B cell (primary cell): ENCODE results near the gene BIRC2. TPM values are rescaled to one million over a fixed set of nuclear protein-coding genes. Genes with fewer than 3 reads are reported as not detected.
"Not testable (repeated sequence)": the region's sequence is repeated elsewhere in the genome, so short reads cannot be mapped to it uniquely, and the experiment has no call there.

ENCODE experiments used
- ATAC-seq: fragments of 200-7000 bp; cut with Tn5 transposase; one replicate; pipeline ENCODE4 v1.10.0; 2021; ENCODE audit warnings: low read depth, mild to moderate bottlenecking, moderate number of reproducible peaks, moderate library complexity
- CTCF ChIA-PET: fragments of 350-600 bp; sonication (Branson Sonifier 250); formaldehyde crosslinking; loops from one replicate; lab custom pipeline; 2021; ENCODE audit warnings: antibody characterized with exemption, inconsistent platforms; lab: Charles Lee
- POLR2A ChIA-PET: fragments of 350-600 bp; sonication (Branson Sonifier 250); formaldehyde crosslinking; loops from one replicate; lab custom pipeline; 2021; ENCODE audit warnings: antibody characterized with exemption; lab: Charles Lee
- DNase-seq: peaks from one replicate; pipeline ENCODE4 v3.0.0; 2013
- H2AFZ ChIP-seq: 2 replicates; pipeline ENCODE4 v1.6.1; 2012; ENCODE audit warnings: mild to moderate bottlenecking, low read depth, low read length; ENCODE audit not compliant: insufficient read depth, poor library complexity, severe bottlenecking
- H3K27ac ChIP-seq, 2 donors: 1 replicate in 1 of 2; 2 replicates in 1 of 2; pipeline ENCODE4 v1.5.1; 2012 to 2013; ENCODE audit warnings: low read length in 2 of 2, mild to moderate bottlenecking in 2 of 2, moderate library complexity in 1 of 2
- H3K27me3 ChIP-seq, 4 experiments: fragments of 200-600 bp in 1 of 4; sonication (generic) in 1 of 4; replicated peaks in 1 of 4; 1 replicate in 2 of 4; 2 replicates in 2 of 4; pipeline versions ENCODE4 v1.6.1 to v1.7.0; 2013 to 2016; ENCODE audit warnings: low read length in 3 of 4, mild to moderate bottlenecking in 2 of 4, mixed read lengths in 1 of 4, moderate library complexity in 1 of 4; ENCODE audit not compliant: insufficient read depth in 4 of 4, control insufficient read depth in 3 of 4; ENCODE audit errors: control extremely low read depth in 1 of 4
- H3K36me3 ChIP-seq, 2 experiments: replicated peaks in 1 of 2; 1 replicate in 1 of 2; 2 replicates in 1 of 2; pipeline versions ENCODE4 v1.6.1 to v1.7.1; 2013; ENCODE audit warnings: low read length in 1 of 2; ENCODE audit not compliant: insufficient read depth in 2 of 2, control insufficient read depth in 1 of 2; ENCODE audit errors: control extremely low read depth in 1 of 2, extremely low read depth in 1 of 2
- H3K4me1 ChIP-seq, 2 donors: fragments of 200-600 bp in 1 of 2; sonication (generic) in 1 of 2; 1 replicate in 1 of 2; 2 replicates in 1 of 2; pipeline versions ENCODE4 v1.5.1 to v1.6.1; 2013 to 2017; ENCODE audit warnings: low read length in 2 of 2; ENCODE audit not compliant: control insufficient read depth in 2 of 2, insufficient read depth in 2 of 2
- H3K4me2 ChIP-seq: replicated peaks from 2 replicates; pipeline ENCODE3; 2012; ENCODE audit warnings: mild to moderate bottlenecking, low read depth, low read length; ENCODE audit not compliant: poor library complexity, severe bottlenecking
- H3K4me3 ChIP-seq, 5 experiments: fragments of 200-600 bp in 1 of 5; sonication (generic) in 1 of 5; 1 replicate in 3 of 5; 2 replicates in 2 of 5; pipeline versions ENCODE4 v1.5.1 to v1.7.0; 2011 to 2016; ENCODE audit warnings: low read length in 4 of 5, mild to moderate bottlenecking in 4 of 5, low read depth in 2 of 5, control low read depth in 1 of 5, moderate library complexity in 1 of 5; ENCODE audit not compliant: insufficient read depth in 1 of 5; ENCODE audit errors: control extremely low read depth in 1 of 5, extremely low read depth in 1 of 5
- H3K79me2 ChIP-seq: fragments of 200-600 bp; sonication (generic); one replicate; pipeline ENCODE4 v1.6.0; 2016; ENCODE audit warnings: low read length; ENCODE audit not compliant: control insufficient read depth, insufficient read depth
- H3K9ac ChIP-seq: fragments of 200-600 bp; sonication (generic); 2 replicates; pipeline ENCODE4 v1.6.1; 2017; ENCODE audit warnings: mild to moderate bottlenecking, low read length, moderate library complexity
- H3K9me3 ChIP-seq, 3 donors: one replicate each; pipeline versions ENCODE4 v1.6.1 to v1.7.1; 2013; ENCODE audit warnings: low read length in 2 of 3; ENCODE audit not compliant: control insufficient read depth in 2 of 3, insufficient read depth in 1 of 3; ENCODE audit errors: control extremely low read depth in 1 of 3
- H4K20me1 ChIP-seq: 2 replicates; pipeline ENCODE4 v1.6.0; 2012; ENCODE audit warnings: mild to moderate bottlenecking, low read length; ENCODE audit not compliant: insufficient read depth, control insufficient read depth, poor library complexity, severe bottlenecking
- H3K27ac Mint-ChIP-seq: one replicate; pipeline ENCODE4 v1.8.0; 2021; ENCODE audit warnings: mixed read lengths
- H3K27me3 Mint-ChIP-seq: one replicate; pipeline ENCODE4 v1.8.0; 2021; ENCODE audit warnings: mixed read lengths
- H3K4me1 Mint-ChIP-seq: one replicate; pipeline ENCODE4 v1.8.0; 2021; ENCODE audit warnings: mixed read lengths
- H3K4me3 Mint-ChIP-seq: one replicate; pipeline ENCODE4 v1.8.0; 2021; ENCODE audit warnings: mixed read lengths
- H3K9me3 Mint-ChIP-seq: one replicate; pipeline ENCODE4 v1.8.0; 2022; ENCODE audit warnings: mixed read lengths; ENCODE audit not compliant: insufficient read depth
- EZH2 ChIP-seq: IDR thresholded peaks from 2 replicates; pipeline ENCODE4 v1.6.1; 2012; ENCODE audit warnings: borderline replicate concordance, low read depth, mild to moderate bottlenecking, moderate library complexity, low read length; ENCODE audit not compliant: insufficient read depth, poor library complexity, severe bottlenecking
- WGBS: methylation state at CpG from one replicate; pipeline ENCODE4 v1.1.5; 2013; ENCODE audit warnings: missing lambda C conversion rate; ENCODE audit not compliant: insufficient coverage; 5-methylcytosine and 5-hydroxymethylcytosine counted together
- intact Hi-C: fragments of 100-400 bp; cut with micrococcal nuclease; formaldehyde crosslinking; loops from one replicate; pipeline ENCODE4 v1.10.0; 2022
- polyA plus RNA-seq: library from polyadenylated mRNA; depleted of rRNA; stranded (reverse); fragments of >200 nt; gene quantifications from 2 replicates; pipeline ENCODE4 v1.2.3, GENCODE V29; 2012
- total RNA-seq, 2 donors: library from RNA; stranded (reverse); fragments of 120-200 nt in 1 of 2; gene quantifications; 1 replicate in 1 of 2; 2 replicates in 1 of 2; pipeline versions ENCODE4 v1.2.3 to v1.2.4, GENCODE V29; 2013 to 2022
- TF ChIP-seq, protein P1 (sequence below): fragments of 200-600 bp; IDR thresholded peaks from one replicate; pipeline ENCODE4 v1.8.0; 2022; ENCODE audit warnings: antibody characterized with exemption, mild to moderate bottlenecking

Gene BIRC2
- total and polyA plus RNA-seq, 2 donors (not counting 1 experiment from before 2014, with no cell fraction given): 20.1 to 51.0 TPM

GRCh38 chr11:102367364-102367763, 20.4 kb downstream of the BIRC2 start:
- Histone ChIP-seq H3K4me3 (no peak overlapping the region), H3K9ac (no peak overlapping the region), H2AFZ (no peak overlapping the region), H3K27ac (peak overlapping the region in 1 of 2 donors; percentile 48), H3K4me2 (no peak overlapping the region), H3K4me1 (no peaks in the 10 kb centered on the region), H3K36me3 (peaks cover 7 to 36% of the 10 kb centered on the region in 2 experiments), H3K79me2 (no peaks in the 10 kb centered on the region), H3K9me3 (no peaks in the 10 kb centered on the region), H4K20me1 (no peaks in the 10 kb centered on the region), H3K27me3 (no peaks in the 10 kb centered on the region)
- DNase-seq (peak; percentile 47), ATAC-seq (no peak)
- 100% methylated on average over 1 of the region's 6 CpGs for WGBS
- Mint-ChIP-seq H3K4me1 (peaks cover 16% of the 10 kb centered on the region), H3K27me3 (no peaks in the 10 kb centered on the region), H3K27ac (peak overlapping the region; percentile 1), H3K4me3 (no peak overlapping the region), H3K9me3 (no peaks in the 10 kb centered on the region)
- POLR2A ChIA-PET: no interaction called here
- TF ChIP-seq, protein P1, sequence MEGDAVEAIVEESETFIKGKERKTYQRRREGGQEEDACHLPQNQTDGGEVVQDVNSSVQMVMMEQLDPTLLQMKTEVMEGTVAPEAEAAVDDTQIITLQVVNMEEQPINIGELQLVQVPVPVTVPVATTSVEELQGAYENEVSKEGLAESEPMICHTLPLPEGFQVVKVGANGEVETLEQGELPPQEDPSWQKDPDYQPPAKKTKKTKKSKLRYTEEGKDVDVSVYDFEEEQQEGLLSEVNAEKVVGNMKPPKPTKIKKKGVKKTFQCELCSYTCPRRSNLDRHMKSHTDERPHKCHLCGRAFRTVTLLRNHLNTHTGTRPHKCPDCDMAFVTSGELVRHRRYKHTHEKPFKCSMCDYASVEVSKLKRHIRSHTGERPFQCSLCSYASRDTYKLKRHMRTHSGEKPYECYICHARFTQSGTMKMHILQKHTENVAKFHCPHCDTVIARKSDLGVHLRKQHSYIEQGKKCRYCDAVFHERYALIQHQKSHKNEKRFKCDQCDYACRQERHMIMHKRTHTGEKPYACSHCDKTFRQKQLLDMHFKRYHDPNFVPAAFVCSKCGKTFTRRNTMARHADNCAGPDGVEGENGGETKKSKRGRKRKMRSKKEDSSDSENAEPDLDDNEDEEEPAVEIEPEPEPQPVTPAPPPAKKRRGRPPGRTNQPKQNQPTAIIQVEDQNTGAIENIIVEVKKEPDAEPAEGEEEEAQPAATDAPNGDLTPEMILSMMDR: peak; percentile 61
- TF ChIP-seq EZH2: no peak
- CTCF ChIA-PET: interaction anchor here (0.7 to 4.1 kb wide), 23 partner anchors 10 to 299 kb away, joined by 3 to 57 read pairs (median 3); no protein-coding TSS in a partner anchor
- intact Hi-C loops: loop anchor here (1.0 kb wide), 3 partner anchors 79 to 246 kb away; no protein-coding TSS in a partner anchor

DNA sequence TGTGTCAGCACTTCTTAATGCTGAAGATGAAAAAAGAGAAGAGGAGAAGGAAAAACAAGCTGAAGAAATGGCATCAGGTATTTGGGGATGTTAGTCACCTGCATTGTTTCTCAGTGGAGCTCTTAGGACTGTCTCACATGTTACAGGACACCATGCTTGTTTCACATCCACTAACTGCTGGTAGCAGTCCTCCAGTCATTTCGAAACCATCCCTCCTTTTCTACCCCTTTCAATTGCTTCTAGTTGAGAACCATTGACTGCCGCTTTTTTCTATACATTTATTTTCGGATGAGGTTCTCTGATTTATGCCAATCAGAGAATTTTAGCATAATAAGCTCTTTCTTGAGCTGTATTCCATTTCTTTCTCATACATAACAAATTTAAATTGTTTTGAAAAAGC, 21.5 kb downstream of the BIRC2 start:
- TF ChIP-seq, protein P1: no peak
- TF ChIP-seq EZH2: no peak
- Histone ChIP-seq H3K27ac (peak overlapping the region in 1 of 2 donors; percentile 48), H3K9ac (no peak overlapping the region), H3K27me3 (no peaks in the 10 kb centered on the region), H3K79me2 (no peaks in the 10 kb centered on the region), H3K4me1 (no peaks in the 10 kb centered on the region), H4K20me1 (no peaks in the 10 kb centered on the region), H3K4me2 (no peak overlapping the region), H2AFZ (no peak overlapping the region), H3K4me3 (no peak overlapping the region), H3K36me3 (peaks cover 7 to 31% of the 10 kb centered on the region in 2 experiments), H3K9me3 (no peaks in the 10 kb centered on the region)
- intact Hi-C loops: no loop called here
- ChIA-PET CTCF (interaction anchor here (0.7 to 4.1 kb wide), 10 partner anchors 21 to 245 kb away, joined by 3 to 57 read pairs (median 4); no protein-coding TSS in a partner anchor), POLR2A (interaction anchor here (0.7 kb wide), 1 partner anchor 17 kb away, joined by 4 read pairs; no protein-coding TSS in a partner anchor)
- Mint-ChIP-seq H3K4me3 (no peak overlapping the region), H3K27me3 (no peaks in the 10 kb centered on the region), H3K27ac (peak overlapping the region; percentile 10), H3K9me3 (no peaks in the 10 kb centered on the region), H3K4me1 (peaks cover 16% of the 10 kb centered on the region)
- DNase-seq: peak; percentile 44
- ATAC-seq: peak; percentile 63
- WGBS: no CpG with 5 or more reads among the region's 3 CpGs

DNA sequence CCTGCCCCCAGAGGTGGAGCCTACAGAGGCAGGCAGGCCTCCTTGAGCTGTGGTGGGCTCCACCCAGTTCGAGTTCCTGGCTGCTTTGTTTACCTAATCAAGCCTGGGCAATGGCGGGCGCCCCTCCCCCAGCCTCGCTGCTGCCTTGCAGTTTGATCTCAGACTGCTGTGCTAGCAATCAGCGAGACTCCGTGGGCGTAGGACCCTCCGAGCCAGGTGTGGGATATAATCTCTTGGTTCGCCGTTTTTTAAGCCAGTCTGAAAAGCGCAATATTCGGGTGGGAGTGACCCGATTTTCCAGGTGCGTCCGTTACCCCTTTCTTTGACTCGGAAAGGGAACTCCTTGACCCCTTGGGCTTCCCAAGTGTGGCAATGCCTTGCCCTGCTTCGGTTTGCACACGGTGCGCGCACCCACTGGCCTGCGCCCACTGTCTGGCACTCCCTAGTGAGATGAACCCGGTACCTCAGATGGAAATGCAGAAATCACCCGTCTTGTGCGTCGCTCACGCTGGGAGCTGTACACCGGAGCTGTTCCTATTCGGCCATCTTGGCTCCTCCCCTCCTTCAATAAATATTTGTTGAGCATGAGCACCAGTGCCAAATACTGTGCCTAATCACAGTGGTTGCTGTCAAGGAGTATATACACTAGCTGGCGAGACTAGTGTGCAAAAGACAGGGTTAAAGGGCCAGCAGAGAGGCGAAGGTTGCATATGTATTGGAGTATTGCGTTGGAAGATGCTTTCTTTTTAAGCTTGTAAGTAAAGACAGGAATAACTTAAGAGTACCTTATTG, 27.8 kb downstream of the BIRC2 start:
- H3K27me3 Mint-ChIP-seq, POLR2A ChIA-PET, H3K27ac Mint-ChIP-seq, H3K9me3 ChIP-seq, H3K4me3 ChIP-seq, H3K27me3 ChIP-seq, intact Hi-C loops, H3K9me3 Mint-ChIP-seq, H3K9ac ChIP-seq, H3K4me2 ChIP-seq, H3K27ac ChIP-seq, H2AFZ ChIP-seq, H3K4me3 Mint-ChIP-seq, H3K79me2 ChIP-seq, H3K4me1 ChIP-seq, DNase-seq, ATAC-seq, H3K4me1 Mint-ChIP-seq: not testable (repeated sequence)
- CTCF ChIA-PET: interaction anchor here (0.7 to 1.6 kb wide), 4 partner anchors 16 to 77 kb away, joined by 3 to 8 read pairs (median 4); no protein-coding TSS in a partner anchor
- 98% methylated on average over 17 of the region's 31 CpGs for WGBS
- peaks cover 19 to 33% of the 10 kb centered on the region in 2 experiments for H3K36me3 ChIP-seq
- peaks cover 15% of the 10 kb centered on the region for H4K20me1 ChIP-seq
